HTERT RPE-1 (cell line): ENCODE measurements around the gene CASP9.
"Not testable (repeated sequence)": the region's sequence is repeated elsewhere in the genome, so short reads cannot be mapped to it uniquely, and the experiment has no call there.

Source experiments
- in situ Hi-C: fragments of 300-500 bp; cut with MboI; formaldehyde crosslinking; loops from 4 replicates; pipeline ENCODE4 v1.14.3; 2020; ENCODE audit warnings: low sequenced_read_pairs

The CASP9 gene

DNA sequence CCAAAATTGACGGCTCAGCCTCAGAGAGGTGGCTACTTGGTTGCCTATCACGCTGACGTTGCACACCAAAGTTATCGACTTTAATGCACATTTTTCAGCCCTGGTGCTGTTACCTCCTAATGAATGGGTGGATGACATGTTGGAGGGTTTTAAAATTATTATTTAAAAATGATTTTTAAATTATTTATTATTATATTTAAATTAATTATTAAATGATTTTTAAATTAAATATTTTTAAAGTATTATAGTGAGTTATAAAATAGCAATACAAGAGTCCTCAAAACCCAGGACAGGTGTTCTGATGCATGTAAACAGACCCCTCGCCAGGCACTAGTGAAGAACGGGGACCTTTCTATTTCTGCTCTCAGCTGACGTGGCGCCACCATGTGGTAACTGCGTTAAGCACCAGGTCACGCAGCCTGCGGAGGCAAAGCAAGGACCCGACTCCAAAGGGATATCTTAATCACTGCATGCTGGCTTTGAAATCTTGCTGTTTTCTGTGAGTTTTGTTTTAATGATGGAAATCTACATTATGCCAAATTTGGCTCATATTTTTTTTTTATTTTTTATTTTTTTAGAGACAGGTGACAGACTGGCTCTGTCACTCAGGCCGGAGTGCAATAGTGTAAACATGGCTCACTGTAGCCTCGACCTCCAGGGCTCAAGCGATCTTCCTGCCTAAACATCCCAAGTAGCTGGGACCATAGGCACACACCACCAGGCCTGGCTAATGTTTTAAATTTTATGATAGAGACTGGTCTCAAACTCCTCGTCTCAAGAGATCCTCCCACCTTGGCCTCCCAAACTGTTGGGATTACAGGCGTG lies 22.6 kb downstream of the CASP9 start:
- in situ Hi-C loops = no loop called here

DNA sequence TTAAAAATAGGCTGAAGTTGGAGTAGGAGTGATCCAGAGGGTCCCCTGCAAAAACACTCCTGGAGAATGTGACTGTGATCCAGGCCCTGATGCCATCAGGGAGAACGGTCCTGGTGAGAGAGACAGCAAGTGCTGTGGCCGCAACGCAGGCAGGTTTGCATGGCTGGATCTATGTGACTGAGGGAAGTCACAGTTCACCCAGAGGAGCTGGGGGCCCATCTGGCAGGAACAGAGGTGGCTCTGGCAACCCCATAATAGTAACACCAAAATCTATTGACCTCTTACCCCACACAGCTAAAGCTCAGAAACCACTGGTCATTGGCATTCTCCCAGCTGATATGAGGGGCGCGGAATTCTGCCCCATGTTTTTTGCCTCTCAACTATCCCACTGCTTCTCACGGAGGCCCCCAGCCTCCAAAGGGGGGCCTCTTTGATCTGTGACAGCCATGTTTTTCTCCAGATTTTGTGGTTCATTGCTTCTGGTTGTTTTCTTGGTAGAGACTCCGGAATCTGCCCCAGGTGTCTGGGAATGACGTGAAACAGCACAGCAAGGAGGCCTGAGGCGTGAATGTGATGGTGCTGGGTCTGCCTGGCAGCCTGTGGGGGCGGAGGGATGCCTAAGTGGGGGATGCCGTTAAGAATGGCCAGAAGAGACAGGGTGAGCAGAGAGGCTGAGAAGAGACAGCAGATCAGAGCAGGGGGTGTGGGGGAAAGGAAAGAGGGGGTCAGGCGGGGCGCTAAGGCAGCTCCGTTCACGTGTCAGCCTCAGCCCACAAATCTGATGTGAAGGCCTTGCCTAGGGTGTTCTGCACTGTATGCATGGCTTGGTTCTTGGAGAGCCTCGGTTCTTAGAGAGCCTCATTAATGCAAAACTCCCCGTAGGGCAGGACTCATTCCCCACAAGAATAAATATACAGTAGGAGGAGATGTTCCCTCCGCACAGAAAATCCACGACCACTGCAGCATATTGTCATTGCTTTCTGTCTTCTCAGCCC lies 23.5 kb downstream of the CASP9 start:
- in situ Hi-C loops = no loop called here

DNA sequence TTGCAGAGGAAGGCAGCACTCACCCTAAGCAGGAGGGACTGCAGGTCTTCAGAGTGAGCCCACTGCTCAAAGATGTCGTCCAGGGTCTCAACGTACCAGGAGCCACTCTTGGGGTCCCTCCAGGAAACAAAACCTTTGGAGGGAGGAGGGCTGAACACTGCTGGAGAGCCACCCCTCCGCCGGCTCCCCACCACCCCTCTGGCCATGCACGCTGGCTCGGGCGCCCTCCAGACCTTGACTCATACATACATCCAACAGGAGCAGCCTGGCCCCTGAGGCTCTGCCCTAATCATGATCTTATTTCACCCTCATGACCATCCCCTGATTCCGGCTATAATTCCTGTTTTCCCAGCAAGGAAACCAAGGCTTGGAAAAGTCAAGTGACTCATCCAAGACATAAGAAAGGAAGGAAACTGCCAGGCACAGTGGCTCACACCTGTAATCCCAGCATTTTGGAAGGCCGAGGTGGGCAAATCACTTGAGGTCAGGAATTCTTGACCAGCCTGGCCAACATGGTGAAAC lies 30.1 kb downstream of the CASP9 start:
- in situ Hi-C loops = no loop called here

DNA sequence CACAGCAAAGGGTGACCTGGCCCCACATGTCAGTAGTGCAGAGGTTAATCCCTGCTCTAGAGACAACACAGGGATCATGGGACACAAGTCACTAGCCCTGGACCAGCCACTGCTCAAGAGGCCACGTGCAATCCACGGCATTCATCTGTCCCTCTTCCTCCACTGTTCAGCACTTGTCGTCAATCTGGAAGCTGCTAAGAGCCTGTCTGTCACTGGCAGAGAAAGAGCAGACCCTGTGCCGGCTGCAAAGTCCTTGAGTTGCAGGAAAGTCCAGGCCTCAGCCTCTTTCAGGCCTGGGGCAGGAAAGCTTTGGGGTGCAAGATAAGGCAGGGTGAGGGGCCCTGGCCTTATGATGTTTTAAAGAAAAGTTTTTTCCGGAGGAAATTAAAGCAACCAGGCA lies 31.4 kb downstream of the CASP9 start:
- in situ Hi-C loops = no loop called here

DNA sequence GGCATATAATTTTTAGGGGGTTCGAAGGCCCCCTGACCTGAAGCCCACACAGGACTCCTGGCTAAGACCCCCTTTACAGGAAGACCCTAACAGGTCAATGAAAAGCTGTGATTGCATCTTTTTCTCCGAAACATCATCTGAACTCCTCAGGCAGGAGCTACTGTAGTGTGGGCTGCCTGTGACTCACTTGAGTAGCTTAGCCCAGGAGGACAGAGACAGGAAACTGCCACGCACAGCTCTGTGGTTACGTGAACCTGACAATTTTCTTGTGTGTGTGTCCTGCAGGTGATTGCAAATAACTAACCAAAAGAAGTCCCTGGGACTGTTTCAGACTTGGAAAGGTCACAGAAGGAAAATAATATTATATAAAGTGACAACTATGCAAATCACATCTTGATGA lies 33.0 kb downstream of the CASP9 start:
- in situ Hi-C loops = not testable (repeated sequence)

DNA sequence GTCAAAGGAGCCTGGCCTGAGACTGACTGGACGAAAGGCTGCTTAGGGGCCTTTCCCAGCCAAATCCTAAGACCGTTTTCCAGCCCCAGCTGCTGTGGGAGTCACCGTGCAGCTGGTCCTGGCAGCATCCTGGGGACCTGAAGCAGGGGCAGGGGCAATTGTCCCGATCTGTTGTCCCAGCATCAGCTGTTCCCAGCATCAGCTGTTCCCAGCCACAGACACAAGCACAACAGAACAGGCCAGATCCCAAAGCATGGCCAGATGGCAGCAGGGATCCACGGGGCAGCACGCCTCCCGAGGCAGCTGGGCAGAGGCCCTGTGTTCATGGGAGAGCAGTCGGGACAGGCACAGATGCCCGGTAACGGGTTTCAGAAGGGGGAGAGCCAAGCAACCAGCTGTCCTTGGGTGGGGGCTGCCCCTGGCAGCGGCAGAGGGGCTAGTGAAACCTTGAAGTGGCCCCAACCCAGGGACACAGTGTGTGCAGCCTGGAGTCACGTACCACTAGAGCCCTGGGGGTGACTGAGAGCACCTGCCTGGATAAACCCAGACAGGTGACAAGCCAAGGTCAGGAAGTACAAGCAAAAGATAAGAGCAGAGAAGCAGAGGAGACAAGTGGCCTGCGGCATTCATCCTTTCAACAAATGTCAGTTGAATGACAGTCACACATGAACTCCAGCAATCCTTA lies 34.8 kb downstream of the CASP9 start:
- in situ Hi-C loops = no loop called here

DNA sequence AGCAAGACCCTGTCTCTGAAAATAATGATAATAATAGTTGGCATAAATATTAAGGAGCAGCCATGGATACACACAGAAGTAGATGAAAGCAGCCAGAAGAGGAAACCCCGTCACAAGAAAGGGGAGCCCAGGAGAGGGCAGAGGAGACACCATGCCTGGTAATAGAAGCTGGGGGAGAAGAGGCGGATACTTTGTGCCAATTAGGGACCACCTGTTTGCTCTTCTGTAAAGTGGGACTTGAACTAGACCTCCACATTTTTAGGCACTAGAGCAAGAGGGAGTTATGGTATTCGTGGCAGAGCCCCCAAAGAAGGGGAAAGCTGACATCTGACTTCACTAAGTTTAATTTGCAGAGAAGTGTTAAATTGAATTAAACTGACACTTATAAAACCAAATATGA lies 35.6 kb downstream of the CASP9 start:
- in situ Hi-C loops = no loop called here

DNA sequence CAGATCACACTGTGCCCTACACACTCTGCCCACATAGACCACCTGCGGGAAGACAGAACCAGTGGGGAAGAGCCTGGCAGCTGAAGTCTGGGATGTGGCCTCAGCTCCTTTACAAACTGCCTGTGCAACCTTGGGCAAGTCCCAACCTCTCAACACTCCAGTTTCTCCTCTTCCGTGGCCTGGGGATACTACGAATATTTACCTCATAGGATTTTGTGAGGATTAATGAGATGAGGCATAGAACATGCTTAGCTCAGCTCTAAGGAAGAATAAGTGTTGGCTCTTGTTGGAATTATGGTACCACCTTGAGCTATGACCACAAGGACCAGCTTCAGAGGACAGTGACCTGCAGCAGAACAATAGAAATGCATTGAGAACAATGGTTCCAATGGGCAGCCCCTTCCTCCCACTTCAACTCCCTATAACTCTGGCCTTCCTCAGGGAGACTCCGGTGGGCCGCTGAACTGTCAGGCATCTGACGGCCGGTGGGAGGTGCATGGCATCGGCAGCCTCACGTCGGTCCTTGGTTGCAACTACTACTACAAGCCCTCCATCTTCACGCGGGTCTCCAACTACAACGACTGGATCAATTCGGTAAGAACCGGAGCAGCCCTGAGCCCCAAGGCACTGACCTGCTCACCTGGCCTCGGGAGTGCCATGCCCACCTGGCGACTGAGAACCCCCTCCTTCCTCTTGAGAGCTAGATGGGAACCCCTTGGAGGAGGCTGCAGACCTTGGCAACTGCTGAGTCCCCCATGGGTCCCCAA lies 37.0 kb downstream of the CASP9 start:
- in situ Hi-C loops = not testable (repeated sequence)

DNA sequence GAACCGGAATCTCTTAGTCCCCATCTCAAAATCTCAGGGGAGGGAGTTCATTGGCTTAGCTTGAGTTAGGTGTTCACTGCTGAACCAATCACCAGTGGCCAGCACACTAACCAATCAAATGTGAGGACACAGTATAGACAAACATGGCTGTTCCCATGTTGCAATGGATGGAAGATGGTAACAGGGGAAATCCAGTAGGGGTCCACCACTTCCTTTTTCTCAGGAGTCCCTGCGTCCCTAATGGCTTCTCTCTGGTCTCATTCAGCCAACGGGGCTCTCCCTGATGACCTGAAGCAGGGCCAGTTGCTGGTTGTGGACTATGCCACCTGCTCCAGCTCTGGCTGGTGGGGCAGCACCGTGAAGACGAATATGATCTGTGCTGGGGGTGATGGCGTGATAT lies 38.4 kb downstream of the CASP9 start:
- in situ Hi-C loops = no loop called here

DNA sequence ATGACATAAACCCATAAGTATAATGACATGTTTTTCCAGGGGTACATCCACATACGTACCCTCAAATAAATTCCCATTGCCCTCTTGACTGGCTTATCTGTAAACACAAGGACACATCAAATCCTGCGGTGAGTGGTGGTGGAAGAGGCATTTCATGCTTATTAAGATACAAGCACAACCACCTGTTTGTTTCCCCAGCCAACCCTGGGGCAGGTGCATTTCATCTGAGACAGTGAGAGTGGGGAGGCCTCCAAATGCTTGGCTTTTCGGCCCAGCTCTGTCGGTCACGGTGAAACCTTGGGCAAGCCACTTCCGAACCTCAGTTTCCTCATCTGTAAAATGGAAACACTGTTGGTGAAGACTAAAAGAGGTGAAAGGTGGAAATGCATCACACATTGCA lies 39.6 kb downstream of the CASP9 start:
- in situ Hi-C loops = not testable (repeated sequence)

DNA sequence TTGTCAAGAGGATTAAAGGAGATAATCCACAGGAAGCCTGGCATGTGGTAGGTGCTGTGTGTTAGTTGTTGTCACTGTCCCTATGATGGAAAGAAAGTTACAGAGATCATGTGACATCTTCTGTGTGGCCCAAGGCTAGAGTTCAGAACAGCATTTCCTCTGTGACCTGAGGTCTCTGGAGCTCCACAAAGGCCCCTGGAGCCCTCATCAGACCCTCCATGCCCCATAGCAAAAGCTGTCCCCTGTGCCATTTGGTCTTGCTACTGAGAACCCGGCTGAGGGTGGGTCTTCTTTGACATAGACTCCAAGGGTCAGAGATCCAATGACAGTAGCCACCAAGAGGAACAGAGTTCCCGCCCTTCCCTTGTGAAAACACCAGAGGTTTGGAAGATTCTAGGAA lies 40.0 kb downstream of the CASP9 start:
- in situ Hi-C loops = no loop called here

DNA sequence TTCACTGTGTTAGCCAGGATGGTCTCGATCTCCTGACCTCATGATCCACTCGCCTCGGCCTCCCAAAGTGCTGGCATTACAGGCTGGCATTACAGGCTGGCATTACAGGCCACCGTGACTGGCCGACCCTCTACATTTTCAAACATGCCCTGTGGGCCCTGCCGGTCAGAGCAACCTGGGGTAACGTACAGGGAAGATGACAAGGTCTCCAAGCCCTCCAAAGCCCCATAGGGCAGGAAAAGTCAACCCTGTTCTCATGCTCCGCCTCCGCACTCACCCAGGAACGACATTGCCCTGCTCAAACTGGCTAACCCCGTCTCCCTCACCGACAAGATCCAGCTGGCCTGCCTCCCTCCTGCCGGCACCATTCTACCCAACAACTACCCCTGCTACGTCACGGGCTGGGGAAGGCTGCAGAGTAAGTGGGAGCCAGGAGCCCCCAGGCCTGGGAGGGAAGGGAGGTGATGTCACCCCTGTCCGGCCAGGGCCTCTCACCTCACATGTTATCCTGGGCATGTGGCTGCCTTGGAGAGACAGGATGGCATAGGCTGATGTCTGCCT lies 41.0 kb downstream of the CASP9 start:
- in situ Hi-C loops = not testable (repeated sequence)

DNA sequence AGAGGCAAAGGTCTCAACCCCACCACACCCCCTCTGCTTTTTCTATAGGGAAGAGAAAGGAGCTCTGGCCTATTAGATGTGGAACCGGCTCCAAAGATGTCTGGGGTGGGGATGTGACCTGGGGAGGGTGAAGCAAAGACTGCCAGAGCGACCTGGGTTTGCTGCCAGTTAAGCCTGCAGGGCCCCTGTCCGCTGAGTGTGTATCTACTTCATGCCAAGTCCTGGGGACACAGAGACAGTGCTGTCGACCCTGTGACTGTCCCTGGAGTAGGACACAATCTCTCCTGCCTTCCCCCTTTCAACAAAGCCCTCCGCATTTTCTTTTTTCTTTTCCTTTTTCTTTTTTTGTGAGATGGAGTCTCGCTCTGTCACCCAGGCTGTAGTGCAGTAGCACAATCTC lies 41.6 kb downstream of the CASP9 start:
- in situ Hi-C loops = not testable (repeated sequence)

DNA sequence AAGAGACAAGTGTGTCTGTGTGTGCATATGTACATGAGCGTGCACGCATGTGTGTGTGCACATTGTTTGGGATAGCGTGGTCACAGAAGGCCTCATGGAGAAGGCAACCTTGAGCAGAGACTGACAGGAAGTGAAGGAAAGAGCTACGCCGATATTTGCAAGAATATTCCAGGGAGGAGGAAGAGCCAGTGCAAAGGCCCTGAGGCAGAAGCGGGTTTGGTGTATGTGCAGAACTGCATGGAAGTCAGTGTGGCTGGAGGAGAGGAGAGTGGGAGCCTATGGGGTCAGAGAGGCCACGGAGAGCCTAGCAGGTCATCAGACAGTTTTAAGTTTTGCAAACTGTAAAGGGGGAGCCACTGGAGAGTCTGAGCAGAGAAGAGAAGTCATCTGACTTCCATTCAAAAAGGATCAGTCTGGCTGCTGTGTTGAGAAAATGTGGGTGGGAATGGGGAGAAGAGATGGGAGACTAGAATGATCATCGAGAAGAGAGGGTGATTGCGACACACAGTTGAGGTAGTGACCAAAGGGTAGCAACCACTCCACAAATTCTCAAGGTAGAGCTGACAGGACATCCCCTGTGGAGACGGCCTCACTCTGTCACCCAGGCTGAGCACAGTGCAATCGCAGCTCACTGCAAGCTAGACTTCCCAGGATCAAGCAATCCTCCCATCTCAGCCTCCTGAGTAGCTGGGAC lies 44.2 kb downstream of the CASP9 start:
- in situ Hi-C loops = no loop called here

DNA sequence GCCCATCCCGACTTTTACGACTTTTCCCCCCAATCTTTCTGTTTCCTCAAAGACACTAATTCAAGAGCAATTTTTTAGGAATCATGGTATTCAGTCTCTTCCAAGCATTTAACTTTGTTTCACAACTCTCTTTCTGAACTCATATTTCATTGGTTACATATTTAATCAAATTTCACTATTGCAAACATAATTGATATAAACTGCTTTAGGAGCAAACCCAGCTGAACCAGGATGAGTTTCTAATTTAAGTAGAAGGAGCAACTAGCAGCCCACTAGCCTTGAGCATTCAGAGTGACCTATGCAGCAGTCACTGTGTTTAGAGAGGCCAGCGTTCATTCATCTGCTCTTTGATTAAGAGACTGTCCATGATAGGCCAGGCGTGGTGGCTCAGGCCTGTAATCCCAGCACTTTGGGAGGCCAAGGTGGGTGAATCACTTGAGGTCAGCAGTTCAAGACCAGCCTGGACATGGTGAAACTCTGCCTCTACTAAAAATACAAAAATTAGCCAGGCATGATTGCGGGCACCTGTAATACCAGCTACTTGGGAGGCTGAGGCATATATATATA lies 46.3 kb downstream of the CASP9 start:
- in situ Hi-C loops = no loop called here

DNA sequence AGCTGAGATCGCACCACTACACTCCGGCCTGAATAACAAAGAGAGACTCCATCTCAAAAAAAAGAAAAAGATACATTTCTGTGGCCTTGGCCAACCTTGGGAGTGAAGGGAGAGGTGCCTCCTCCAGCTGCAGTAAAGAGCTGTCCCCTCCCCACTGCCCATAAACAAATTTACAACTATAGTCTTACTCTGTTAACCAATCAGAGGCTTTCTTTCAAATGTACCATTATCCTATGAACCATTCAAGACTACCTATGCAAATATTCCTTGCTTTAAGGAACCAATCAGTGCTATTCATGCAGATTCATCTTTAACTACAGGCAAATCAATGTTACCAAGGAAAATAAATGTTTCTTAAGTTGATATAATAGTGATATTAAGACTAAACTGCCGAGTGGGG lies 47.1 kb downstream of the CASP9 start:
- in situ Hi-C loops = no loop called here

DNA sequence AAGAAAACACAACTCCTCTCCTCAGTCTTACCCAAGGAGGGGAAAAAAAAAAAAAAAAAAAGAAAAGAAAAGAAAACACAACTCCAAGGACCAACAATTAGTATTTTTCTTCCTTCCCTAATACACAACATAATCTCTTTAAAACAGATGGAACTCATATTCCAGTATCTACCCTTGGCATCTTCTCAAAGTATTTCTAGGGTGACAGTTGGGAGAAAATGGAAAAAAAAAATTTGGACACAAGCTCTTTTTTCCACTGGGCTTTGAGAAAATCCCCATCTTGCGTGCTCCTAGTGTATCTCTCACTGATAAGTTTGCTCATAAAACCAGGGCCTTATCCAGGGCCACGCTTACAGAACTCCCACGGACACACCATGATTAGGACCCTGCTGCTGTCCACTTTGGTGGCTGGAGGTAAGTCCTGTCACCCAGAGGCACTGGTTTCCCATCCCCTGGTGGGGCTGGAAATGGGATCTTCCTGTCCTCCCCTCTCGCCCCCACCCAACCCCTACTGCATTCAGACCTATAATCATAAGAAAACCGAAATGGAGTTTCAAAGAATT lies 48.2 kb downstream of the CASP9 start, which contains the start of gene CELA2B:
Gene CELA2B, plus strand, starts transcription at position 353 of the 563 bp plus-strand sequence. Its CDS starts 22 bp downstream, at position 375.
- in situ Hi-C loops = no loop called here

DNA sequence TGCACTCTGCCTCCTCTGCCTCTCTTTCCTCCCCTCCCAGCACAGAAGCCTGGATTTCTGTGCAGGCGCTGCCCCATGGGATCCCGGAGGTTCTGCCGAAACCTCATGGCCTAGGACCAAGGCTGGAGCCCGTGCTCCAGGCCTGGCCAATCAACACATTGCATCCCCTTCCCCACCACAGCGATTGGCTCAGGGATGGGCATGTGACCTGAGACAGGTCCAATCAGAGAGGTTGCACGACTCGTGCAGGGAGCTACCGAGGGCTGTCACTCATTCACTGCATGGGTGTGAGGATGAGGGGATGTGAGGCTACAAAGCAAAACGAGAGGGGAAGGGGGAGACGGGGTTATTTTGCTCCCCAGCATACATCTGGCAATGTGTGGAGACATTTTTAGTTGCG lies 51.4 kb downstream of the CASP9 start:
- in situ Hi-C loops = no loop called here

DNA sequence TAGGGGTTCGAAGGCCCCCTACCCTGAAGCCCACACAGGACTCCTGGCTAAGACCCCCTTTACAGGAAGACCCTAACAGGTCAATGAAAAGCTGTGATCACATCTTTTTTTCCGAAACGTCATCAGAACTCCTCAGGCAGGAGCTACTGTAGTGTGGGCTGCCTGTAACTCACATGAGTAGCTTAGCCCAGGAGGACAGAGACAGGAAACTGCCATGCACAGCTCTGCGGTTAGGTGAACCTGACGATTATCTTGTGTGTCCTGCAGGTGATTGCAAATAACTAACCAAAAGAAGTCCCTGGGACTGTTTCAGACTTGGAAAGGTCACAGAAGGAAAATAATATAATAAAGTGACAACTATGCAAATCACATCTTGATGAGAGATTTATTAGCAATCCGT lies 52.3 kb downstream of the CASP9 start:
- in situ Hi-C loops = not testable (repeated sequence)
